ENCODE results near the gene HELZ2. TPM values are rescaled to one million over a fixed set of nuclear protein-coding genes. Genes with fewer than 3 reads are reported as not detected.

HELZ2 gene
- total and polyA plus RNA-seq, 2 experiments from 2014 or later = 5.2 to 48.9 TPM

GRCh38 chr20:63561624-63562396 is 12.2 kb downstream of the HELZ2 start:
- ATAC-seq (no peak), DNase-seq (ENCODE audit: low spot score) (no peak)
- Mint-ChIP-seq H3K36me3 (ENCODE audit: low read depth) (peaks cover 3% of the 10 kb centered on the region; the same call in 1 of the 3 replicates), H3K27me3 (ENCODE audit: insufficient read depth, low read depth, poor library complexity) (no peaks in the 10 kb centered on the region), H3K27ac (no peak overlapping the region), H3K4me3 (no peak overlapping the region), H3K9me3 (peaks cover 4% of the 10 kb centered on the region; the same call in 2 of the 3 replicates), H3K4me1 (peaks cover 4% of the 10 kb centered on the region; the same call in 2 of the 3 replicates)
- Histone ChIP-seq H3K27ac (ENCODE audit: low read depth) (no peak overlapping the region), H3K27me3 (ENCODE audit: insufficient read depth) (no peaks in the 10 kb centered on the region), H3K36me3 (ENCODE audit: insufficient read depth) (no peaks in the 10 kb centered on the region), H3F3A (replicated peaks; ENCODE audit: low read depth) (0 out of 2 replicates have a peak, but pooled peaks cover 2% of the 10 kb centered on the region), H3K9me2 (ENCODE audit: insufficient read depth) (no peaks in the 10 kb centered on the region), H3K79me2 (replicated peaks; ENCODE audit: insufficient read depth) (no peaks in the 10 kb centered on the region), H3K4me3 (no peak overlapping the region), H4K20me1 (replicated peaks; ENCODE audit: insufficient read depth) (no peaks in the 10 kb centered on the region), H3K4me1 (ENCODE audit: insufficient read depth) (no peaks in the 10 kb centered on the region), H2AFZ (no peak overlapping the region), H3K4me2 (no peak overlapping the region)
- TF ChIP-seq CREB1 (CRISPR knock-in tag; IDR thresholded peaks at IDR 0.05; ENCODE audit: low read depth) = no peak
- no peak for TF ChIP-seq POLR2AphosphoS5 (IDR thresholded peaks at IDR 0.05; ENCODE audit: low read depth)
- no peak for TF ChIP-seq CTCF (conservative IDR thresholded peaks at IDR 0.05; ENCODE audit: low read depth in 2 of 2)
- no peak for TF ChIP-seq REST (IDR thresholded peaks at IDR 0.05; ENCODE audit: unreplicated experiment)
- TF ChIP-seq EZH2 (IDR thresholded peaks at IDR 0.05; ENCODE audit: low read depth, unreplicated experiment) = no peak
- no peak for TF ChIP-seq ZNF331 (CRISPR knock-in tag; IDR thresholded peaks at IDR 0.05; ENCODE audit: low read depth)
- TF ChIP-seq ZNF462 (CRISPR knock-in tag; IDR thresholded peaks at IDR 0.05) = no peak
